KMS-11 (cell line): ENCODE results near the gene TTC39A.

Experiments used
- H2AFZ ChIP-seq: fragments of 200-600 bp; sonication (generic); 2 replicates; pipeline ENCODE4 v1.6.1; 2016; ENCODE audit warnings: antibody characterized with exemption, mixed run types, low read depth
- H3K27ac ChIP-seq: fragments of 200-600 bp; sonication (generic); 2 replicates; pipeline ENCODE4 v1.6.1; 2016; ENCODE audit warnings: mild to moderate bottlenecking, mixed run types
- H3K27me3 ChIP-seq: fragments of 200-600 bp; sonication (generic); 2 replicates; pipeline ENCODE4 v1.6.1; 2017; ENCODE audit warnings: mild to moderate bottlenecking, low read depth, mixed run types, moderate library complexity; ENCODE audit not compliant: insufficient read depth
- H3K36me3 ChIP-seq: fragments of 200-600 bp; sonication (generic); 2 replicates; pipeline ENCODE4 v1.6.1; 2017; ENCODE audit warnings: mild to moderate bottlenecking, mixed run types; ENCODE audit not compliant: insufficient read depth
- H3K4me1 ChIP-seq: fragments of 200-600 bp; sonication (generic); 2 replicates; pipeline ENCODE4 v1.6.1; 2016; ENCODE audit warnings: mild to moderate bottlenecking, low read depth, mixed run types; ENCODE audit not compliant: poor library complexity, severe bottlenecking
- H3K4me2 ChIP-seq: fragments of 200-600 bp; sonication (generic); 2 replicates; pipeline ENCODE4 v1.7.0; 2016; ENCODE audit warnings: mild to moderate bottlenecking, mixed run types
- H3K4me3 ChIP-seq: fragments of 200-600 bp; sonication (generic); IDR thresholded peaks from 2 replicates; pipeline ENCODE4 v1.6.1; 2017; ENCODE audit warnings: low read depth, low read length, mixed read lengths; ENCODE audit not compliant: insufficient read depth
- H3K79me2 ChIP-seq: fragments of 200-600 bp; sonication (generic); 2 replicates; pipeline ENCODE4 v1.6.1; 2016; ENCODE audit warnings: low read depth, mixed run types; ENCODE audit not compliant: insufficient read depth
- H3K9ac ChIP-seq: fragments of 200-600 bp; sonication (generic); 2 replicates; pipeline ENCODE4 v1.6.1; 2016; ENCODE audit warnings: mild to moderate bottlenecking, mixed run types
- H4K20me1 ChIP-seq: fragments of 200-600 bp; sonication (generic); 2 replicates; pipeline ENCODE4 v1.6.1; 2016; ENCODE audit warnings: mild to moderate bottlenecking, mixed run types; ENCODE audit not compliant: insufficient read depth
- CTCF ChIP-seq: fragments of 200-600 bp; sonication (generic); conservative IDR thresholded peaks from 2 replicates; pipeline ENCODE4 v1.6.1; 2017; ENCODE audit warnings: low read depth, mild to moderate bottlenecking, antibody characterized with exemption, low read length, moderate library complexity, mixed read lengths

Gene TTC39A

GRCh38 chr1:51328926-51329325 is 1.4 kb downstream of the TTC39A start:
- H3K79me2 ChIP-seq, result no peaks in the 10 kb centered on the region
- no peak overlapping the region for H3K4me3 ChIP-seq
- TF ChIP-seq CTCF, result no peak
- H3K36me3 ChIP-seq, result no peaks in the 10 kb centered on the region
- H2AFZ ChIP-seq, result no peak overlapping the region
- H3K27ac ChIP-seq, result no peak overlapping the region
- H3K27me3 ChIP-seq, result no peaks in the 10 kb centered on the region
- no peak overlapping the region for H3K4me2 ChIP-seq
- H3K4me1 ChIP-seq, result peaks cover 9% of the 10 kb centered on the region
- no peaks in the 10 kb centered on the region for H4K20me1 ChIP-seq
- H3K9ac ChIP-seq, result no peak overlapping the region

GRCh38 chr1:51328279-51328678 is 2.1 kb downstream of the TTC39A start:
- no peak overlapping the region for H2AFZ ChIP-seq
- H3K4me3 ChIP-seq, result no peak overlapping the region
- H3K79me2 ChIP-seq, result no peaks in the 10 kb centered on the region
- no peak overlapping the region for H3K27ac ChIP-seq
- H3K4me2 ChIP-seq, result no peak overlapping the region
- no peaks in the 10 kb centered on the region for H3K36me3 ChIP-seq
- H4K20me1 ChIP-seq, result no peaks in the 10 kb centered on the region
- TF ChIP-seq CTCF, result no peak
- peaks cover 9% of the 10 kb centered on the region for H3K4me1 ChIP-seq
- H3K9ac ChIP-seq, result no peak overlapping the region
- no peaks in the 10 kb centered on the region for H3K27me3 ChIP-seq

- no peak overlapping the region for H3K9ac ChIP-seq
- H3K4me1 ChIP-seq, result peaks cover 9% of the 10 kb centered on the region
- no peak for TF ChIP-seq CTCF
These were observed 3.0 kb downstream of the TTC39A start for GRCh38 chr1:51327386-51327785.

GRCh38 chr1:51326839-51327238 is 3.5 kb downstream of the TTC39A start:
- H3K36me3 ChIP-seq, result no peaks in the 10 kb centered on the region
- no peaks in the 10 kb centered on the region for H3K27me3 ChIP-seq
- H4K20me1 ChIP-seq, result no peaks in the 10 kb centered on the region
- no peak overlapping the region for H2AFZ ChIP-seq
- peaks cover 7% of the 10 kb centered on the region for H3K4me1 ChIP-seq
- H3K27ac ChIP-seq, result no peak overlapping the region
- no peak overlapping the region for H3K4me2 ChIP-seq
- TF ChIP-seq CTCF, result no peak
- no peak overlapping the region for H3K9ac ChIP-seq
- no peaks in the 10 kb centered on the region for H3K79me2 ChIP-seq
- no peak overlapping the region for H3K4me3 ChIP-seq

More at GRCh38 chr1:51327386-51327785, 3.0 kb downstream of the TTC39A start:
- H3K4me2 ChIP-seq, result no peak overlapping the region
- no peaks in the 10 kb centered on the region for H3K36me3 ChIP-seq
- no peak overlapping the region for H2AFZ ChIP-seq
- no peaks in the 10 kb centered on the region for H3K27me3 ChIP-seq
- no peak overlapping the region for H3K27ac ChIP-seq
- no peak overlapping the region for H3K4me3 ChIP-seq
- H4K20me1 ChIP-seq, result no peaks in the 10 kb centered on the region
- no peaks in the 10 kb centered on the region for H3K79me2 ChIP-seq
